ENCODE data around the gene ATP6V0E2.

DNA sequence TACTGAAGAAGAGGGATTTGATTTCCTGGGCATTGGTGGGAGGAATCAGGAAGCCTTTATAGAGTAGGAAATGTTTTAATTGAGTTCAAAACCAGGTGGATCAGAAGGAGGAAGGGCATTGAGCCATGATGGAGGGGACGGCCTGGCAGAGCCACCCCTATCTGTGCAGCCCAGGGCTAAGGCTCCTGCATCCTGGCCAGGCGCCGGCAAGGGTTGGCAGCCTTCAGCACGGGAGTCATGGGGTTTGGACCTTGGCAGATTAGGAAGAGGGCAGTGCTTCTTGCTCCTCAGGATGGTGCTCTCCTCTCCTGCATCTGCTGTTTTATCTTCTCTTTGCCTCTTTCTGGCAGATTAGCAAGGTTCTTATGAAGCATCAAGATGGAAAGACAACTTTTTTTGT is 23.1 kb upstream of the ATP6V0E2 start:
- TF ChIP-seq TAF1 (IDR thresholded peaks at IDR 0.05; ENCODE audit: borderline replicate concordance, low read depth, low read length) (no peak), POLR2A (IDR thresholded peaks at IDR 0.05; ENCODE audit: low read depth, low read length) (no peak)
